ENCODE measurements around the gene PDE9A.

Gene PDE9A

DNA sequence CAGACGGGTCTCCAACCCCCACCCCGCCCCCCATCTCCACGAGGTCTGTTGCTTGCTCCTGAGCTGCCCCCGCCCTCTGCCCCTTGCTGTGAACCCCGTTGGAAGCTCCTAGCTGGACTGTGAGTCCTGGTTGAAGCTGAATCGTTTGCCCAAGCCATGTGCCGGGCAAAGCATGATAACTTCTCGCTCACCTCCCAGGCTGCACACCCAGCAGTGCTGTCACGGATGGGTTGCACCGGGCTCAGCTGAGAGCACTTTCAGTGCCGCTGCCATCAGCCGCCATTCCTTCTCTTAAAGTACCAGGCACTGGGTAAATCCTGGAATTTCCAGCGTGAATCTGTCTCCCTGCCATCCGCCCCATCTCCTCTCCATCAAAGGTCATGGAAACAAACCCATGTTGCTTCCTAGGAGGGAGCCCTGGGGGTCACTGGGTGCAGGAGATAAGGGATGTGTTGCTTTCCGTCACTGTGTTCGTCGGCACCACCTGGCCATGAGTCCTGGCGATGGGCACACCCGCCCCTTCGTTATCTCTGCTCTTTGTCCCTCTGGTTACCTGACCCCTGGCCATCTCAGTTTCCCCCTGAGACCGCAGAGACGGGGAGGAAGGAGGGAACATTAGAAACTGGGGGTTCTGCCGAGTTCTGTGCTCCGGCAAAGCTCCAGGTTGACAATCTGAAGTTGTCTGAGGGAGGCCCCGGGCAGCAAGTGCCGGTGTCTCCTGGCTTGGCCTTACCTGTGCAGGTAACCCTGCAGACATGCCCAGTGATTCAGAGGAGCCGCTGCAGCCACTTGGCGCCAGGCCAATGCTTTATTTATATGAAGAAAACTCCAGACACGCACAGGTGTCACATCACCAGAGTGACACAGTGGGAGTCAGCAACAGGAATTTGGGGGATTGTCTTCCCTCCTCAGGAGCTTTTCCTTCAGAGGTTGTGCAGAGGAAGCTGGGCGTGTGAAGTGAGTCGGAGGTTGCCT, 2.7 kb downstream of the PDE9A start:
- TF ChIP-seq Cebpa-rat (IDR thresholded peaks at IDR 0.05) = no peak
- peaks cover 94 to 99% (median 98%) of the 10 kb centered on the region in 11 experiments for H3K27me3 ChIP-seq
- H3K4me1 ChIP-seq = peaks cover 38 to 85% (median 80%) of the 10 kb centered on the region in 10 experiments
- no peak overlapping the region for H3K4me3 ChIP-seq
- peaks cover 0 to 91% (median 81%) of the 10 kb centered on the region in 11 experiments; a peak in 20 of 22 replicates for H4K20me1 ChIP-seq
- H3K9me3 ChIP-seq (replicated peaks in 1 of 11) = no peaks in the 10 kb centered on the region
- no peak overlapping the region for H3K27ac ChIP-seq
- peak overlapping the region in 8 of 11 experiments; percentile 15 to 100 (median 98); a peak in 12 of 22 replicates for H3K4me2 ChIP-seq
- no peak overlapping the region for H3K9ac ChIP-seq
- no peaks in the 10 kb centered on the region for H3K36me3 ChIP-seq

DNA sequence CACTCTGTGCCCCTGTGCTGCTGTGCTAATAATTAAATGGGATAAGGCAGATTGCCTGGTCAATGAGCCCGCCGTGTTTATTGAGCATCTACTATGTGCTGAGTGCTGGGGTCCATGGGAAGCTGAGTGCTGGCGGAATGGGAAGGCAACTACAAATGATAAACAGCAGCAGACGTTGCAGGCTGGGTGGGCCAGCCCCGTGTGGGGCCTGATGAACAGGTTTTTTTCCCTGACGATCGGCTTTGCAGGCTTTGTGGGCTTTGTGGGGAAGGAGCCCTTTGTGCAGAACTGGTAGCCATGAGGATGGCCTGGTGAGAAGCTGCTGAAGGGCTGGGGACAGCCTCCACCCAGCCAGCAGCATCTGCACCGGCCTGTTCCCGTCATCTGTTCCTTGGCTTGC, 3.5 kb downstream of the PDE9A start:
- Histone ChIP-seq H3K27me3 (peaks cover 90 to 99% (median 98%) of the 10 kb centered on the region in 11 experiments), H3K4me3 (no peak overlapping the region; a peak in 1 of 20 replicates), H3K9me3 (replicated peaks in 1 of 11) (no peaks in the 10 kb centered on the region), H3K27ac (no peak overlapping the region), H4K20me1 (peaks cover 0 to 90% (median 80%) of the 10 kb centered on the region in 11 experiments; a peak in 20 of 22 replicates), H3K9ac (no peak overlapping the region), H3K4me1 (peaks cover 42 to 91% (median 84%) of the 10 kb centered on the region in 10 experiments), H3K4me2 (peak overlapping the region in 8 of 11 experiments; percentile 11 to 92 (median 60); a peak in 8 of 22 replicates), H3K36me3 (no peaks in the 10 kb centered on the region)
- no peak for TF ChIP-seq Cebpa-rat (IDR thresholded peaks at IDR 0.05)

DNA sequence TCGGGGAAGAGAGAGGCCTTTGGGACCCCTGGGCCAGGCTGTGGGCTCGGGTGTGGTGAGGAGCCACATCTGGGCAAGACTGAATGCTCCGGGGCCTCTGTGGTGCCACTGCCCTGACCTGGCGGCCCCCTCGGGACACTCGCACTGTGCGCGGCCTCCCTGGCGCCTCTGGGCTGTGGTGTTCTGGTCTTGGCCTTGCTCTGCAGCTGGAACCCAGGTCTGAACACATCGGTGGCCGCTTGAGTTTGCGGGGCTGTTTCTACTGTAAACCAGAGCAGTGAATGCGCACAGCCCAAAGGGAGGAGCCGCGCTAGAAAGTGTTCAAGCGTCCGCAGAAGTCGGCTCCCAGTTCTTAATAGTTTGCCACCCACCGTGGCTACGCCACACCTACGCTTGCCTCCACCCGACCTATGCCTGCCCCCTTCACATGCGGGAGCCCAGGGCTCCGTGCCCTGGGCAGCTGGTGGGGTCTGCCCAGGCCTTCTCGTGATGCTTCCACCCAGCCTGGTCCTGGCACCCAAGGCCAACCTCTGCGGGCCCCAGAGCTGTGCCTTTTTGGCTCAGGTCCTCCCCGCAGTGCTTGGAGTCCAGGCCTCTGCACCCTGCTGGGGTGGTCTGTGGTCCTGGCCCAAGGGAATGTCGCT, 4.4 kb downstream of the PDE9A start:
- Histone ChIP-seq H3K27ac (no peak overlapping the region), H3K27me3 (peaks cover 82 to 99% (median 97%) of the 10 kb centered on the region in 11 experiments), H3K4me3 (no peak overlapping the region; a peak in 2 of 20 replicates), H4K20me1 (peaks cover 0 to 87% (median 76%) of the 10 kb centered on the region in 11 experiments; a peak in 20 of 22 replicates), H3K4me1 (peaks cover 33 to 91% (median 85%) of the 10 kb centered on the region in 10 experiments), H3K4me2 (peak overlapping the region in 8 of 11 experiments; percentile 11 to 92 (median 71); a peak in 14 of 22 replicates), H3K36me3 (no peaks in the 10 kb centered on the region), H3K9ac (no peak overlapping the region), H3K9me3 (replicated peaks in 1 of 11) (no peaks in the 10 kb centered on the region)
- no peak for TF ChIP-seq Cebpa-rat (IDR thresholded peaks at IDR 0.05)

DNA sequence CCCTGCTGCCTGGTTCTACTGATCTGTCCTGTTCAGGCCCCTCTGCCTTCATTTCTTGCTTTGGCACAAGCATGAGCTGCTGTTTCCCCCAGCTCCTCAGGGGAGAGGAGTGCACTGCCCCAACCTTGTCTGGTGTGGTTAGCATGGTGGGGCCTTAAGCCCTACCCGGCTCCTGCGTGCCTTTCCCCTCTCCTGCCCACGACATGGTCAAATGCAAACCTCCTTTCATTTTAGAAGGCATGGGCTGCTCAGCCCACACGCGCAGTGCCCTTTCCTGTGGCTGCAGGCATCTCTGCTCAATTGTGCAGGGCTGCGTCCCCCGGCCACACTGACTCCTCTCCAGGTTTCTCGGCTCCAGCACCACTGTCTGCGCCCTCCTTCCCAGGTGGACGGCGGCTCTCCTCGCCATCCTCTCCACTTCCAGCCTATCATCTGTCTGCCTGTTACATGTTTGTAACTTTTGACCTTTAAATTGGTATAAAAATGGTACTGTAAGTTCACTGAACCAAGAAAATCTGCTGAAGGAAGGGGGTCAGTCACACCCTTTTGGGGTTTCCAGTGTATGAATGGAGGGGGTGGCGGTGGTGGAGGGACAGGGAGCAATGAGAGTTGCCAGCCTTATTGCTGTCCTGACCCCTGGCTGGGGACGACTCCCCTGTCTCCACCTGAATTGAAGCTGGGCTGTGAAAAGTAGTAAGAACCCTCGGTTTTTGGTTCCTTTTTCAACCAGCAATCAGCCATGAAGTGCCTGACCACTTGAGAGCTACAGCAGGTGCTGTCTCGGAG, 5.1 kb downstream of the PDE9A start:
- peak overlapping the region in 8 of 11 experiments; percentile 50 to 92 (median 74); a peak in 16 of 22 replicates for H3K4me2 ChIP-seq
- no peak overlapping the region for H3K4me3 ChIP-seq
- no peaks in the 10 kb centered on the region for H3K36me3 ChIP-seq
- peaks cover 81 to 100% (median 99%) of the 10 kb centered on the region in 11 experiments for H3K27me3 ChIP-seq
- peaks cover 29 to 94% (median 89%) of the 10 kb centered on the region in 10 experiments for H3K4me1 ChIP-seq
- H4K20me1 ChIP-seq = peaks cover 0 to 87% (median 78%) of the 10 kb centered on the region in 11 experiments; a peak in 20 of 22 replicates
- TF ChIP-seq Cebpa-rat (IDR thresholded peaks at IDR 0.05) = no peak
- H3K27ac ChIP-seq = no peak overlapping the region
- no peak overlapping the region for H3K9ac ChIP-seq
- H3K9me3 ChIP-seq (replicated peaks in 1 of 11) = no peaks in the 10 kb centered on the region

- H3K4me2 ChIP-seq = peak overlapping the region; percentile 25 to 92 (median 71); a peak in 21 of 22 replicates
- no peaks in the 10 kb centered on the region for H3K9me3 ChIP-seq (replicated peaks in 1 of 11)
- TF ChIP-seq Cebpa-rat (IDR thresholded peaks at IDR 0.05) = no peak
- no peak overlapping the region for H3K27ac ChIP-seq
- peaks cover 0 to 92% (median 76%) of the 10 kb centered on the region in 11 experiments; a peak in 20 of 22 replicates for H4K20me1 ChIP-seq
- H3K9ac ChIP-seq = no peak overlapping the region
- peak overlapping the region in 4 of 10 experiments; percentile 8 to 18 (median 10); a peak in 4 of 20 replicates for H3K4me3 ChIP-seq
- H3K36me3 ChIP-seq = no peaks in the 10 kb centered on the region
- peaks cover 24 to 96% (median 91%) of the 10 kb centered on the region in 10 experiments for H3K4me1 ChIP-seq
- H3K27me3 ChIP-seq = peaks cover 81 to 100% (median 99%) of the 10 kb centered on the region in 11 experiments
Measured at GRCh38 chr21:42659416-42660117, 6.1 kb downstream of the PDE9A start.

DNA sequence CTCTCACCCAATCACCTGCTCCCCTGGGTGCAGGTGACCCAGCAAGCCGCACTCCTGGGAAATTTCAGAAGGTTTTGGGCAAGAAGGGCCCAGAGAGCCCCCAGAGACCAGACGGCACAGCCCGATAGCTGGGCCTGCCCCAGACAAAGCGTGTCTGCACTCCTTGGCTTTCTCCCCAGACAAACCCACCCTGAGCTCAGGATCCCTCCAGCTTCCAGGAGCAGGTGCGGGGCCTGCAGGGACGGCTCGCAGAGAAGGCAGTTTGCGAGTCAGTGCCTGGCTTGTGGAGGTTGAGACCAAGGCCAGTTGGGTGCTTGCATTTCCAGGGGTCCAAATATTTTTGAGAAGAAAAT, 6.7 kb downstream of the PDE9A start:
- peak overlapping the region in 10 of 11 experiments; percentile 43 to 92 (median 72); a peak in 18 of 22 replicates for H3K4me2 ChIP-seq
- no peak for TF ChIP-seq Cebpa-rat (IDR thresholded peaks at IDR 0.05)
- H3K36me3 ChIP-seq = no peaks in the 10 kb centered on the region
- no peak overlapping the region for H3K9ac ChIP-seq
- peaks cover 0 to 92% (median 71%) of the 10 kb centered on the region in 11 experiments; a peak in 20 of 22 replicates for H4K20me1 ChIP-seq
- H3K27me3 ChIP-seq = peaks cover 81 to 100% (median 99%) of the 10 kb centered on the region in 11 experiments
- H3K4me3 ChIP-seq = peak overlapping the region in 4 of 10 experiments; percentile 8 to 18 (median 10); a peak in 4 of 20 replicates
- H3K27ac ChIP-seq = no peak overlapping the region
- H3K4me1 ChIP-seq = peaks cover 18 to 96% (median 91%) of the 10 kb centered on the region in 10 experiments
- no peaks in the 10 kb centered on the region for H3K9me3 ChIP-seq (replicated peaks in 1 of 11)

DNA sequence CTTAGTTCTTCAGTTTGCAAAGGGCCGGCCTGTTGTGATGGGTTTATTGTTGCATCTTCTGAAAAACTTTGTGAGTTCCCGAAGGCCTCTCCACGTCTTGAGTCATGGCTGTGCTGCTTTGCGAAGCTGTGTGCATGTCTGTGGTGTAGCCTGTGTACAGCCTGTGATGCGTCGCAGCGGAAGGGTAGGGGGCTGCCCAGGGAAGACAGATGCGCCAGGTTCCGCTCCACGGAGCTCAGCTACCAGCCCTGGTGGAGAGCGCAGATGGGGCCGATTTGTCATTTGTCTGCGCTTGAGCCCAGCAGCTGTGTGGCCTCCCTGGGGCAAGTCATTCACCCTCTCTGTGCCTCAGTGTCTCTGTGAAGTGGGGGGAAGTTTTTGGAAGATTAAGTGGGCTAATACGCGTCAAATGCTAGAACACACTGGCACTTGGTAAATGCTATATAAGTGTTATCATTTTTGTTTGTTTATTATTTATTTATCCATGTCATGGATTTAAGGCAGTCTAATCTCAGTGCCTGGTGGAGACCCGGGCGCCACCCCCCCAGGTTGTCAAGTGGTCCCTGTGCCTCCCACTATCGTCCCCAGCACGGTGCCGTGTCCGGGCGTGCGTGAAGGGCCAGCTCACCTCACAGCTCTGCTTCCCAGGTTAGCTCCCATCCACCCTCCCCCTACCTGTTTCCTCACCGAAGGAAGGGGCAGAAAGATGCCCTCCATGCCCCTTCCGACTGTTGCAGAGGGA, 8.4 kb downstream of the PDE9A start:
- no peak overlapping the region for H3K9ac ChIP-seq
- H3K9me3 ChIP-seq (replicated peaks in 1 of 11) = peaks cover 0 to 13% (median 0%) of the 10 kb centered on the region in 11 experiments; a peak in 4 of 22 replicates
- peaks cover 81 to 100% (median 99%) of the 10 kb centered on the region in 11 experiments for H3K27me3 ChIP-seq
- TF ChIP-seq Cebpa-rat (IDR thresholded peaks at IDR 0.05) = no peak
- H3K27ac ChIP-seq = no peak overlapping the region
- no peak overlapping the region for H3K4me3 ChIP-seq
- H3K36me3 ChIP-seq = no peaks in the 10 kb centered on the region
- H3K4me1 ChIP-seq = peaks cover 18 to 90% (median 83%) of the 10 kb centered on the region in 10 experiments
- H4K20me1 ChIP-seq = peaks cover 0 to 82% (median 59%) of the 10 kb centered on the region in 11 experiments; a peak in 20 of 22 replicates
- H3K4me2 ChIP-seq = peak overlapping the region in 9 of 11 experiments; percentile 7 to 76 (median 60); a peak in 16 of 22 replicates

Measured in BLaER1 treated with 17β-estradiol and CSF1 and Interleukin-3, amounts not matched to agents 10 nM and 100 nM (cell line).